ENCODE results near the gene GAS5.
"Not testable (repeated sequence)": the region's sequence is repeated elsewhere in the genome, so short reads cannot be mapped to it uniquely, and the experiment has no call there.

Gene GAS5

DNA sequence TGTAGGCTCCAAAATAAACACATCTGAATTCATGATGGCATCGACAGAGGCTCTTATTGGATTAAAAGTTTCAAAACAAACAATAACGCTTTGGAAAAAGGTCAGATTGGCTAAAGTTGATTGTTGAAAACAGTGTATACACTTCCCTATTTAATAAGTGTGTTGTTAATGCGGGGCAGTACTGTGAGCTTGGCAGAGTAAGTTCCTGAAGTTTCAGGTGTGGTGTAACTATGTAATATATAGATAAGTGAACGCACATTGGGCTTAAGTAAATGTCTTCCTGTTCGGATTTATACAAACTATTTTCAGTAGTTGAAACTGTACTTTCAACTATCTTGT is 1.2 kb upstream of the GAS5 start:
- DNase-seq (ENCODE audit: low spot score), result no peak

- no peak for DNase-seq (ENCODE audit: low spot score)
These were observed 654 bp upstream of the GAS5 start, which contains the start of gene ZBTB37 for GRCh38 chr1:173868266-173869020. ZBTB37 (plus strand) TSS chr1:173868380; CDS start chr1:173870226, 1,846 bp downstream.

DNA sequence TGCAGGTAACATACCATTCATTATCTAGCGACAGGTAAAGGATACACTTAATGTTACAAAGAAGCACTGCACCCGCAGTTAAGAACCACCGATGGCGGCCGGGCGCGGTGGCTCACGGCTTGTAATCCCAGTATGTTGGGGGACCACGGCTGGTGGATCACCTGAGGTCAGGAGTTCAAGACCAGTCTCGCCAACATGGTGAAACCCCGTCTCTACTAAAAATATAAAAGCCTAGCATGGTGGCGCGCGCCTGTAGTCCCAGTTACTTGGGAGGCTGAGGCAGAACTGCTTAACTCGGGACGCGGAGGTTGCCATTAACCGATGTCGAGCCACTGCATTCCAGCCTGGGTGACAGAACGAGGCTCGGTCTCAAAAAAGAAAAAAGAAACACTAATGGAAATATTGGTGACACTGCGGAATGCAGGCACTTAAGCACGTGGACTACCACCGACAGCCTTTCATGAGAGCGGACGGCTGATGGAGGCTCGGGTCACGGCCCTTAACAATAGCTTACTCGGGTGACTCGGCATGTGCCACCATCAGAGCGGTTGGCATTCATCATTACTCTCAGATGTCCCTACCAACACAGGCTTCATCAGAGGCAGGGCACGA is 542 bp downstream of the GAS5 start:
- DNase-seq (ENCODE audit: low spot score), result no peak

DNA sequence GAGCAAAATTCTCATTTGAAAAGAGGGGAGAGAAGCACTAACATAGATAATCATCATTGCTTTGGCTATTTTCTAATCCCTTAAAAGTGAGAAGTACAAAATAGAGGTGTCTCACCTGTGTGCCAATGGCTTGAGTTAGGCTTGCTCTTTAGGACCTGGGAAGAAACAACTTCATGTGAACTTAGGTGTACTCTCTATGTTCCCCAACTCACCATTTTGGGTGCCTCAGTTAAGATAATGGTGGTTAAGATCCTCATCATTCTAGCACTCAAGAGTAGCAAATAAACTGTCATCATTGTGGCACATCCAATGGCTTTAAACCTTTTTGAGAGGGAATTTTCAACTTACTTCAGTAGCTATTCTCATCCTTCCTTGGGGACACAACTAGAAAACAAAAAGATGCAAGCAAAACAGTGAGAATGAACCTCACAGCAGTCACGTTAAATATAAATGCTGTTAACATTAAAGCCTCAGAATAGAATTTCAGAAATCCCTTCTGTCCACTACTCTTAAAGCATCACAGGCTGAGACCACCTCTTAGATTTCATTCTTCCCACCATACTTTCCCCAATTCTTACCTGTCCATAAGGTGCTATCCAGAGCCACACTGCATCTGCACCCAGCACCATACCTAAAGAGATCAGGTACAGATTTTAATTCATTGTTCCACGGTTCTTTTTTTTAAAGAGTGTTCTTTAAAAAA is 1.2 kb downstream of the GAS5 start:
- DNase-seq (ENCODE audit: low spot score), result no peak

DNA sequence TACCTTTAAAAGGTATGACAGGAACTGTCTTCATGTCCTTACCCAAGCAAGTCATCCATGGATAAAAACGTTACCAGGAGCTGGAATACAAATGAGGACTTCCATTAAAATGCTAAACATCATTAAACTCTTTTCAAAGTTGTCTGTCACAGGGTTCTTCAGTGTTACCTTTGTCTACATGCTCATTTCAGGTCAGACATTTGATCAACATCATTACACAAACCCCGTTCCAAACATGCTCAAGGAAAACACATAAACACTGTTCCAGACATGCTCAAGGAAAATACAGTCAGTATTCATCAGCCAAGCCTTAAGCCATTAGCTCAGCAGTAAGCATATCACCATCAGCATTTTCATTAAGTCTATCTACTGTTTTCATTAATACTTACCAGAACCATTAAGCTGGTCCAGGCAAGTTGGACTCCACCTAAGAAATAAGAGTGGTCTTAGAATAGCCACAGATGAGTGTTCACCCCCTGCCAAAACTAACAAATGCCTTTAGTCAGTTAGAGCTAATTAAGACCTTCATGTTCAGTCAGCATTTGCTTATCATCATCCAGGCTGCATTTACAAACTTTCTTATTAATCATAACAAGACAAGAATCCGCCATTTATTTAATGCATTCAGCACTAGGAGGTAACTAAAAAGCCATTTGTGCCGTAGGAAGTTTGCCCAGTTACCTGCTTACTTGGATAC is 2.2 kb downstream of the GAS5 start:
- DNase-seq (ENCODE audit: low spot score), result no peak

GRCh38 chr1:173864179-173864867 is 3.5 kb downstream of the GAS5 start:
- DNase-seq (ENCODE audit: low spot score), result no peak

DNA sequence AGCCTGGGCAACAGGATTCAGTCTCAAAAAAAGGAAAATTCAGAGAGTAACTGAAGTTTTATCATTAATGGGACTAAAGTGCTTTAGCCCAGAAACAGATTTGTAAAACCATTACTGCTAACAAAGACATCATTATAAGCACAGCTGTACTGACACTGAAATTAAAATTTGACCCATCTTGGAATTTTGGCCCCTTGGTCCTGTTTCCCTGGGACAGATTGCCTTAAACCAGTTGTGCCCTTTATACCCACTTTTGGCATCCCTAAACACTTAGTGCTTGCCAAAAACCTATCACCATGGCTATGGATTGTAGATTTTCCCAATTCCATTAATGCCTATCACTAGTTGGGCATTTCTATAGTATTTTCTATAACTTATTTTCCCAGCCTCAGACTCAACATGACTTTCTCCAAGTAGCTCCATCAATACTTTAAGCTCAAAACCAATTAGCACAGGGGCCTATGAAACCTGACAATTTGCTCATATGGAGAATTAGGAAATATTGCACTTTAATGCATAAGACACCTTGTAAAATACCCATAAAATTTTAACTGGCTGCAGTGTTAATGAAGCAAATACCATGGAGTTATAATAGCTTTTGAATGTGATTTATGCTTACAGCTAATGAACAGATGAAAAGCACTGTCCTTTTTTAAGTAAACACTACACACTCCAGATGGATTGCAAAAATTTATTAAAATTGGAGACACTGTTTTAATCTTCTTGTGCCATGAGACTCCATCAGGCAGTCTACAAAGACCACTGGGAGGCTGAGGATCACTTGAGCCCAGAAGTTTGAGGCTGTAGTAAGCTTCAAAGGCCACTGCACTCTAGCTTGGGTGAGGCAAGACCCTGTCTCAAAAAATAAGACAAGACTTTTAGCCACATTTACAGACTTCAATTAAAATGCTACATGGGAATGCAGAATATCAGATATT is 4.3 kb downstream of the GAS5 start:
- DNase-seq (ENCODE audit: low spot score), result no peak

- DNase-seq (ENCODE audit: low spot score), result no peak
These were observed 5.0 kb downstream of the GAS5 start for GRCh38 chr1:173862769-173863223.

DNA sequence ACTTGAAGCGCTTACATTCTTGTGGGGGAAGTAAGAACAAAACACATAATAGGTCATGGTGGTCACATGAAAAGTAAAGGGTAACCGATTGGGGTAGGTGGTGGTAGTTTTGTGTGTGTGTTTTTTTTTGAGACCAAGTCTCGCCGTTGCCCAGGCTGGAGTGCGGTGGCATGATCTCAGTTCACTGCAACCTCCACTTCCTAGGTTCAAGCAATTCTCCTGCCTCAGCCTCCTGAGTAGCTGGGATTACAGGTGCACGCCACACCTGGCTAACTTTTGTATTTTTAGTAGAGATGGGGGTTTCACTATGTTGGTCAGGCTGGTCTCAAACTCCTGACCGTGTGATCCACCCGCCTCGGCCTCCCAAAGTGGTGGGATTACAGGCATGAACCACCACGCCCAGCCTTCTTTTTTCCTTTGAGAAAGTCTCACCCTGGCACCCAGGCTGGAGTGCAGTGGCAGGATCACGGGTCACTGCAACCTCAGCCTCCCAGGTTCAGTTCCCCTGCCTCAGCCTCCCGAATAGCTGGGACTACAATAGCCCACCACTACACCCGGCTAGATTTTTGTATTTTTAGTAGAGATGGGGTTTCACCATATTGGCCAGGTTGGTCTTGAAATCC is 5.5 kb downstream of the GAS5 start:
- DNase-seq (ENCODE audit: low spot score), result not testable (repeated sequence)

DNA sequence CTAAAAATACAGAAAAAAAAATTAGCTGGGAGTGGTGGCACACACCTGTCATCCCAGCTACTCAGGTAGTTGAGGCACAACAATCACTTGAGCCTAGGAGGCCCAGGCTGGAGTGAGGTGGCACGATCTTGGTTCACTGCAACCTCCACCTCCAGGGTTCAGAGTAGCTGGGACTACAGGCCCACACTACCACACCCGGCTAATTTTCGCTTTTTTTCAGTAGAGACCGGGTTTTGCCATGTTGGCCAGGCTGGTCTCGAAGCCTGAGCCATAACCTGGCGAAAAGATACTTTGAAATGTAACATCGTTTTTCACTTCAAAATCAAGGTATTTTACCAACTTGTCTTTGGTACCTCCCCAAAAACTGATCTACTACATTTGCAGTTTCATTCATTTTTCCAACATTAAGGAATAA is 6.1 kb downstream of the GAS5 start:
- DNase-seq (ENCODE audit: low spot score), result no peak

DNA sequence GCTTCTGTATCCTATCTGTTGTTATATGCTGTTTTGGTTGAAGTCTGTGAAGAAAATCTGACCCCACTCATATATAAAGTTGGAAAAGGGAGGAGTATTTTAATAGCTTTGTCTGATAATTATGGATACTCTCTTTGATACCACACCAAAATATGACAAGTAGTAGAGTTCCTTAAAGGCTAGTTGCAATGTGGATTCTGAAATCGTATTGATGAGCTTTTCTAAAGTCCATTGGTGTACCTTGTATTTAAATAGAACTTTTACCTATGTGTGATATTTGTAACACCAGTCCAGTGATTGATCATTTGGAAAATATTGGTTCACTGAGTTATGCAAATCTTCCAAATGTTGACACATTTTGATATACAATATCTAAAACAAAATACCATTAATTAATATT is 7.7 kb downstream of the GAS5 start:
- DNase-seq (ENCODE audit: low spot score), result no peak

- not testable (repeated sequence) for DNase-seq (ENCODE audit: low spot score)
These were observed 8.2 kb downstream of the GAS5 start for GRCh38 chr1:173859547-173859946.

DNA sequence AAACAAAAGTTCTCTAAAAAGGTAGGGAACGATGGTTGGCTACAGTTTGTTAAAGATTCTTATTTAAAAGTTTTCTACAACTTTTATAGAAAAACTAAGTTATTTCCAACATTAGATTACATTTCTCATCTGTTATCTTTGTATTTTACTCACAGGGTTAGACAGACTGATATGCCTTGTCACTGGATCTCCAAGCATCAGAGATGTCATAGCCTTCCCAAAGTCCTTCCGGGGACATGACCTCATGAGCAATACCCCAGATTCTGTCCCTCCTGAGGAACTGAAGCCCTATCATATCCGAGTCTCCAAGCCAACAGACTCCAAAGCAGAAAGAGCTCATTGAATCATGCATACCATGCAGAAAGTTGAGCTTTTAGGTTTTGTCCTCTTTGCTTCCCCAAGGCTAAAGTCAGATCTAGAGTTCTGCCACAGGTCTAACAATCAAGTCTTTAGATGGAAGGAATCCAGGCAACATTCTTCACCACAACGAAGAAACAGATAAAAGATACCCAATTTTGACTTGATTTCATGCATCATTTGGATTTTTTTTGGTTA is 10.3 kb downstream of the GAS5 start:
- no peak for DNase-seq (ENCODE audit: low spot score)

GRCh38 chr1:173856903-173857302 is 10.9 kb downstream of the GAS5 start:
- DNase-seq (ENCODE audit: low spot score), result no peak

- no peak for DNase-seq (ENCODE audit: low spot score)
These were observed 11.8 kb downstream of the GAS5 start for GRCh38 chr1:173856014-173856413.

DNA sequence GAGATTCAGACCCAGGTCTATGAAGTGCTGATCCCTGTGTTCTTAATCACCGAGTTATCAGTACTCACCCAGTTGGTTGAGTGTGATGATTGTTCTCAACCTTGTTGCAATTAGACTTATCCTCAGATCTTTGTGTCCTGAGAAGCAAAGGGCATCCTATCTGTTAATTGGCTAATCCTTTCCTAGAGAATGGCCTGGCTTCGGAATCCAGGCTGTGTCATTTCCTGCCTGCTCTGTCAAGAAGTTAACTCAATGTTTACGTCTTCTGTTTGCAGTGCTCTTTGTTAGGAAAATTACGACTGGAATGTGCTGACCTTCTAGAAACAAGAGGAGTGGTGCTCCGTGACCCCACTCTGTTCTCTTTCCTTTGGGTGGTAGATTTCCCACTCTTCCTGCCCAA is 14.7 kb downstream of the GAS5 start:
- DNase-seq (ENCODE audit: low spot score), result no peak

DNA sequence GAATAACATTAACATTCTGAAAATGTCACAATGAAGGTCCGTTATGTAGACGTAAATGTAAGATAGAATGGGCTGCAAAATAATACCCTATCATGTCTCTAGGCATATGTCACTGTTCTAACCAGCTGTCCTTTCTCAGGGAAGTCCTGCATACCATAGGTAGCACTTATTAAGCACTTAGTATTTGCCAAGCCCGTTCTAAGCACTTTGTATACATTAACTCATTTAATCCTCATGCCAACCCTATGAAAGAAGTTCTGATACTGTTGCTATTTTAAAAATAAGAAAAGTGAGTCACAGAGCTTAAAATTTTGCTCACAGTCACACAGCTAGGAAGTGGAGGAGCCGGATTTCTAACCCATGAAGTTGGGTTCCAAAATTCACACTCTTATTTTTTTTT is 15.7 kb downstream of the GAS5 start:
- no peak for DNase-seq (ENCODE audit: low spot score)

- no peak for DNase-seq (ENCODE audit: low spot score)
These were observed 35.0 kb downstream of the GAS5 start for GRCh38 chr1:173832748-173833147.

DNA sequence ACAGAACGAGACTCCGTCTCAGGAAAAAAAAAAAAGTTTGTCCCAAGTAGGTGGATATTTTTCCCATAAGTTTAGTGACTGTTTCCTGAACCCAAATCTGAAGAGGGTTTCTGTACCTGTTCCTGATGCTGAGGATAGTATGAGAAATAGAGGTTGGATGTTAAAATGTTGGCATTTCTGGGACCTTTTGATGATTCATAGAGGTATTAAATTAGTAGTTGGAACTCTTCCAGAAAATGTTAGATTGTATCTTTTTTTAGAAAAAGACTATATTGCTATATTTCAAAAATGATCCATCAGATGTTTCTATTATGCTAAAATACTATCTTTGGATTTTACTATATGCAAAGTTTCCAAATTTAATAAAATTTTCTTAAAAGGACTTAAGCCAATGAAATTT is 40.2 kb downstream of the GAS5 start:
- DNase-seq (ENCODE audit: low spot score), result no peak
